RPMI8226 (cell line): ENCODE measurements around the gene CTSW.
A peak's percentile ranks its signal among the peaks of the same experiment; 100 is the strongest.

Source experiments
- DNase-seq: peaks from one replicate; pipeline ENCODE4 v3.0.0-alpha.2; 2015

CTSW gene

DNA sequence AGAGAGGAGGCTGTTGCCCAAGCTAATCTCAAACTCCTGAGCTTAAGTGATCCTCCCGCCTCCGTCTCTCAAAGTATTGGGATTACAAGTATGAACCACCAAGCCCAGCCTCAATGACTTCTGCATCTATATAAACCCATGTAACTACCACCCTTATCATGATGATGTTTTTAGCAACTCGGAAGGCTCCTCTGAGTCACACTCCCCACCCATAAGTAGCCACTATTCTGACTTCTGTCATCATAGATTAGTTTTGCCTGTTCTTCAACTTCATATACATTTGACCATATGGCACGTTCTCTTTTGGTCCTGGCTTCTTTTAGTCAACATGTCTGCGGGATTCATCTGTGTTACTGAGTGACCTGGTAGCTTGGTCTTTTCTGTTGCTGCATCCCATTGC lies 27.0 kb downstream of the CTSW start:
- no peak for DNase-seq

DNA sequence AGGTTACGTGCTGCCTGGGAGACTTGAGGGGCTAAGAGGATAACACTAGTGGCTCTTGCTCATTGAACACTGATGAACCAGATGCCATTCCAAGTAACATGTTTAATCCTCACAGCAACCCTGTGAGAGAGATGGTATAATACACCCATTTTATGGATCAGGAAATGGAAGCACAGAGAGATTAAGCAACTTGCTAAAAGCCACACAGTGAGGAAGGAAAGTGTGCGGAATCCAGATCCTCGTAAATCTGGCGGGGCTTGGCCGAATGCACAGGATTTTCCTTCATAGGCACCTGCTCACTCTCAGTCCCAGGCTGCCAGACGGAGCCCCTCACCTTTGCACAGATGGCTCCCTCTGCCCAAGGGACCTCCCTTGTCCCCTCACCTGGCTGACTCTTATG lies 28.2 kb downstream of the CTSW start:
- DNase-seq, result no peak

DNA sequence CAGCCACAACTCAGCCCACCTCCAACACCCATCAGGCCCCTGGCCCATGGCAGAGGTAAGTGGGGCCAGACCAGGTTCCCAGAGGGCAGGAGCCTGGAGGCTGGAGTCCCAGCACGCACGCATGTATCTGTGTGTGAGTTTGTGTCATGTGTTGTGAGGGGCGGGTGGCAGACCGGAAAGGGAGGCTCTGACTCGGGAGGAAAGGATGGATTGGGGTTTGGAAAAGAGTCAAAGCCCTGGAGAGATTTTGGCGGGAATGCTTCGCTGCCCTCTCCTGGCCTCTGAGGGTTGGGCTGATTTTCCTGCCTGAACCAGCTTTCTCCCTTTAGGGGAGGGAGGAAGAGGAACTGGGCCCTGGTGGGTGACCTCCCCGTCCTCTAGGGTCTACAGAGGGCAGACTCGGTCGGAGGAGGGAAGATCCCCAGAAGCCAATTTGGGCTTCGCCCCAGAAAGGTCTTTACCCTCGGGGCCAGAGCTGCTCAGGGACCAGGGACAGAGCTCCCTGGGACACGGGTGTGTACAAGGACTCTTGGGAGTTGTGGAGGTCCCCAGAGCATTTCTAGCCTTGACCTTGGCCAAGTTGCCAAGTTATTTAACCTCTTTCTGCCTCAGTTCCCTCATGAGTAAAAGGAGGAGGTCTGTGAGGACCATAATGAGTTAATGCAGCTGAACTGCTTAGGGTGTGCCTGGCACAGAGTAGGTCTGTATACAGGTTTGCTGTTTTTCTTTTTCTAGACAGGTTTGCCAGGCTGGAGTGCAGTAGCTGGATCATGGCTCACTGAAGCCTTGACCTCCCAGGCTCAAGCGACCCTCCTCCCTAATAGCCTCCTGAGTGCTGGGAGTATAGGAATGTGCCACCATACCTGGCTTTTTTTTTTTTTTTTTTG lies 32.3 kb downstream of the CTSW start:
- no peak for DNase-seq

DNA sequence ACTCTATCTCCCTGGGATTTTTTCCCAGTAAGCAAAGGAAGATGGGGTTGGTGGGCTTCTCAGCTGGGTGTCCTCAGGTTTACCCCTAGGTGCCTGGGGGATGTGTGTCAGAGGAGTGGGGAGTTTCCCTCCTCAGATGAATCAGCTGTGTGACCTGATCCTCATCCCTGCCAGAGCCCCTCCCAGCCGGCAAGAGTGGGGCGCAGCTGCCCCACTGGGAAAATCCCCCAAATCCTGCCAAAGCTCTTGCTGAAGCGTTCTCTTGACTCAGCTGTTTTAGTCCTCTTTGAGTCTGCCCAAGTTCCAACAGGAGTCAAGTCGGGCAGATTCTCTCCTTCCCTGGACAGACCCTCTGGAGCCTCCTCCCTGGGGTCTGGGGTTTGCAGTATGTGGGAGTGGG lies 33.2 kb downstream of the CTSW start:
- no peak for DNase-seq

DNA sequence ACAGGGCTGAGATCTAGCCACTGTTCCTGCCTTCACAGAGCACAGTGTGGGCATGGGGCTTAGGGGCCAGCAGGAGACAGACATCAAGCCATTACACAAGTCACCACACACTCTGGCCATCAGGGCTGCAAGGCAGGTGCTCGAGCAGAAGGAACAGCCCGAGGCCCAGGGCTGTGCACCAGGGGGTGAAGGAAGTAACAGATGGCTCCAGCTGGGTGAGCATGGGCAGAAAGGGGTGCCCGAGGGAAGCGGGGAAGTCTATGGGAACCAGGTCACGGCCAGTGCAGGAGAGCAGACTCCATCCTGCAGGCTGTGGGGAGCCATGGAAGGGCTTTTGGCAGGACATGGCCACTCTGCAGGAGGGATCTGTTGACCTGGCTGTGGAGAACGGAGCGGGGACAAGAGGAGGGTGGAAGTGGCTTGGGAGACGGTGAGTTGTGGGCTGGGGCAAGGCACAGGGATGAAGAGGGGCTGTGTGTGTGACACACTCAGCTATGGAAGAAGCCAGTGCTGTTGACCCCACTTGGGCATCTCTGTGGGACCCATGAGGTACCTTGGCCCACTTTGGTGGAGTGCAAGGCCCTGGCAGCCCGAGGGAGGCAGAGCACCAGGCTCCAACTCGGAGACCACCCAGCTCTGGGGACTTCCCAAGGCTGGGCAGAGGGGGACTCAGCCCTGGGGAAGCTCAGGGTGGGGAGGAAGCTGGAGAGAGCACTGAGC lies 35.6 kb downstream of the CTSW start:
- no peak for DNase-seq

DNA sequence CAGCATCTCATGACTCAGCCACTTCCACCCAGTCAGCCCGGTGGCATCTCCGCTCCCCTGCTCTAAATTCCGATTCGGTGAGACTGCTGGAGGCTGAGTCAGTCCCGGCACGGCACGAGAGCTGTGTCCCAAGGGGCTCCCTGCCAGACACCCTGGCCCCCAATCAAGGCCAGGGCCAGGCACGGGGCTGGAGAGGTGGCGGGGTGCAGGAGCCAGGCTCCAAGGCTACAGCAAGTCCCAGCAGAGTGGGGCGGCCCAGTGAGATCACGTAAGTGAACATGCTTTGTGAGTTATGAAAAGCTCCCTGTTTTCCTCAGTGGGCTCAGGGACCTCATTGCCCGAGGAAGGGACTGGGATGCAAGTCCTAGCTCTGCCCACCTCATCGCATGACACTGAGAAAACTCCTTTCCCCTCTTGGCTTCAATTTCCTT lies 36.2 kb downstream of the CTSW start:
- no peak for DNase-seq

DNA sequence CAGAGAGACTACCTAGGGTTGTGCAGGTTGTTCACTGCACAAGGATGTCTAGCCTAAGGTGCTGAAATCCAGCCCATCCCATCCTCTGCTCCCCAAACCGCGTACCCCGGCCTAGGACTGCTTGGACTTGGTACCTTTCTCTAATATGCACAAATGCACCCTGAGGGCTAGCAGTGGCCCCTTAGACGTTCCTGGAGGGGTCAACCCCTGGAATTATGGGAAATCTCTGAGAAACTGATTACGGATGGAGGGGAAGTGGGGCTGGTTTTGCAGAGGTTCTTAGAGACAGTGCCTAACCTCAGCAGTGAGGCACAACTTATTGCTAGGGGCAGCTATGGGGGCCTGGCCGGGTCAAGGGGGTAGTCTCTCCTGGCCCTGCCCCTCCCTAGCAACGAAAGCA lies 36.8 kb downstream of the CTSW start:
- DNase-seq, result no peak

DNA sequence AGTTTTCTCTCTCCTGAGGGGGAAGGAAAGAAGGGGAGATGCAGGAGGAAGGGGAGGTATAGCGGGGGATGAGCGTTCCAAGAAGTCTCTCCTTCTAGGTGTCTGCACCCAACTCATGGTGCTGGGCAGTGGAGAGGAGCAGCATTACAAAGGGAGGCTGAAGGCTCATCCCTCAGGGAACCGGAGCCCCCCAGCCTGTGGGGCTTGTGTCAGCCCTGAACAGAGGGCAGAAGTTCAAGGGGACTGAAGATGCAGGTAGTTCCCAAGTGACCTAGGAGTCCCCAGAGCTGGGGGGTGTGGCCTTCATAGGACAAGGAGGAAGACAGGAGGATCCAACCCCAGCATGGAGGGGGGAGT lies 37.4 kb downstream of the CTSW start:
- no peak for DNase-seq

DNA sequence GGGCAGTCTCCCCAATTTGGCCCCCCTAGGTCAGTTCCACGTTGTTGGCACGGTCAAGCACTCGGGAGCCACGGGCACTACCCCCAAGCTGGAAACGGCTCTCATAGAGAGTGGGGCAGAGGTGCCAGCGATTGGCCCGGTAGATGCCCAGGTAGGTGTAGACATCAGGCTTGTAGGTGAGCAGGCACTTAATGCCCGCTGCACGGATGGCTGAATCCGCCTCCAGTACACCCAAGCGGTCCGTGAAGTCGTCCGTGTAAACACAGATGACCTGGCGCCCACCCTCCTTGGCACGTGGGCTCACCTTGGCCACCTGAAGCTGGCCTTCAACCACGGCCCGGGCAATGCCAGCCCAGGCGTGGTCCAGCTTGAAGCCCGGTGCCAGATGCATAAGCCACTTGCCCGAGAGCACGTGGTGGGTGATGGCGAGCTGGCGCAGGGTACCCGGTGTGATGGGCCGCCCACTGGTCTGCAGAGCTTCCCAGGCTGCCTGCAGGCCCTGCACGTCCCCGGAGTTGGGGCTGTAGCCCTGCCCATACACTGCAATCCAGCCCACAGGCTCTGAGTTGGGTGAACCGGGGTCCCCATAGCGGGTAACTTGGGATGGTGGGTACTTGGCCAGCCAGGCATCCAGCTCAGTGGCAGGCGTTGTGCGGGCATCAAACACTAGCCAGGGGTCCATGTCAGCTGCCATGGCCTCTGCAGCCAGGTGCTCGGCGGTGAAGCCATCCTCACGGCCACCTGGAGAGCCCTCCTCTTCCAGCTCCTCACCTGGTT lies 38.0 kb downstream of the CTSW start:
- no peak for DNase-seq

DNA sequence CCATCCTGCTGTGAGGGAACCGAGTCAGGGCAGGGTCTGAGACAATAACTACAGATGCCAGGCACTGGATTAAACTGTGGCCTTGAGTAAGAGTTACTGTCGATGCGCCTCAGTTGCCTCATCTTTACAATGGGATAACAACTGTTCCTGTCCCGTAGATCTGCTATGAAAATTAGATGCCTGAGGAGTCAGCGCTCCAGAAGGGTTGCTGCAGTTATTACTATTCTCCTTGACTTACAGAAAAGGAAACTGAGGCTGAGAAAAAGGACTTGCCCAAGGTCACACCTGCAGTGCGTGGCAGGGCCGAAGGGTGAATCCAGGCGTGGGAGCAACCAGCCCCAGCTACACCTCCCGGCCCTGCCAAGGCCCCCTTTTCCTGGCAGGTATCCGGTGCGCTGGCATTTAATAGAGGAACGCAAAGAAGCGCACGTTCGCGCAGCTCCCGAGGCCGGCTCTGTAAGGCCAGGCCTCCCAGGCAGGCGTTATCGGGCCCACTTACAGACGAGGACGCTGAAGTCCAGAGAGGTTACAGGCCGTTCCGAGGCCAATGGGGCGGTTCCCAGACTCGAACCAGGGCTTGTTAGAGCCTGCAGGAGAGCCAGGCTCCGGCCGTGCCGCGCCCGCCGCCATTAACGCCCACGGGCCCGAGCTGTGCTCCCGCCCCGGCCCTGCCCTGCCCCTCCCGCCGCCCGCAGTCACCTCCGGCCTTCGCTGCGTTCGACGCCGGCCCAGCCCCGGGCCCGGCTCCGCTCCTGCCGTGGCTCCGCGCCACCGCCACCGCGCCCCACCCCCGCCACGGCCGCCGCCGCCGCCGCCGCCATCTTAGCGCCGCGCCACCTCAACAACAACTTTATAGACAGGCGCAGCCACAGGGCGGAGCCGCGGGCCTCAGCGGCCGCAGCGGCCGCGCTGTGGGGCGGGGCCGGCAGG lies 38.8 kb downstream of the CTSW start, which contains the start of gene C11orf68:
TSS of gene C11orf68 (minus strand) at position 852 of the 930 bp plus-strand sequence. CDS start at position 821, 31 bp downstream.
- DNase-seq, result peak; percentile 59

DNA sequence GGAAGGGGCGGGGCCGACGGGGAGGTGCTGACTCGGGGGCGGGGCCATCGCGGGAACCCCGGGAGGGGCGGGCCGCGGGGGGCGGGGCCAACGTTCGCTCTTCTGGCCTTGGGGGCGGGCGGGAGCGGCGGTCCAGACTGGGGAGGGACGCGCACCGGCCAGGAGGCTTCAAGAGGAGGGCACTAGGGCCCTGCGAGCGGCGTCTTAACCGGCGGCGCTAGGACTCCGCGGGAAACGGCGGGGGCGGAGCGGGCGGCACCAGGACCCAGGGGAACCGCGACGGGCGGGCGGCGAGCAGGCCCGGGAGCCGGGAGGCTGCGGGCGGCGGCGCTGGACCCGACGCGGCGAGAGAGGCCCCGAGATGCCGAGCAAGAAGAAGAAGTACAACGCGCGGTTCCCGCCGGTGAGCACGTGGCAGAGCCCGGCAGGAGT lies 39.5 kb downstream of the CTSW start, which contains the start of gene DRAP1:
TSS of gene DRAP1 (plus strand) at position 286 of the 432 bp plus-strand sequence. CDS start at position 362, 76 bp downstream.
- peak; percentile 100 for DNase-seq

DNA sequence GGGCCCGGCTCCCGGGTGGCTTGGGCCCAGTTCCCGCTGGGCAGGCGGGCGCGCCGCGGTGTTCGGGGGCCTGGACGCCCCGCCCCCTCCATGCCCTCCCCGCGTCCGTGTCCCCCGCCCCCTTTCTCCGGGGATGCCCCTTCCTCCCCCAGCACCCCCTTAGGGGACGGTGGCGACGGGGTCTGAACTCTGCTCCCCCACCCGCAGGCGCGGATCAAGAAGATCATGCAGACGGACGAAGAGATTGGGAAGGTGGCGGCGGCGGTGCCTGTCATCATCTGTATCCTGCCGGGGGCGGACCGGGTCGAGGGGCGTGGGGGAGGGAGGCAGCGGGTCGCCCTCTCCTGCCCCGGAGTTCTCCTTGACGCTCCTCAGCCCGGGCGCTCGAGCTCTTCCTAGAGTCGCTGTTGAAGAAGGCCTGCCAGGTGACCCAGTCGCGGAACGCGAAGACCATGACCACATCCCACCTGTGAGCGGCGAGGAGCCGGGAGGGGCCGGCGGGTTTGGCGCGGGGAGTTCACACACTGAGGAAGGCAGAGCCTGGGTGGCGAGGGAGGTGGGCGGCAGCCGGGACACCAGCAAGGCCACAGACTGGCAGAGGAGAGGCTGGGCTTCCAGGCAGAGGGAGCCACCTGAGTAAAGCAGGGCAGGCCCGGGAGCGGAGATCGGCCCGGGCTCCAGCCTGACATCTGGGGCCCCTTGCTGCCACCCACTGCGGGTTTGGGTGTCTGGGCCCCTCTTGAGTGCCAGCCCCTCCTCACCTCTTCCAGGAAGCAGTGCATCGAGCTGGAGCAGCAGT lies 40.1 kb downstream of the CTSW start:
- DNase-seq, result peak; percentile 61

DNA sequence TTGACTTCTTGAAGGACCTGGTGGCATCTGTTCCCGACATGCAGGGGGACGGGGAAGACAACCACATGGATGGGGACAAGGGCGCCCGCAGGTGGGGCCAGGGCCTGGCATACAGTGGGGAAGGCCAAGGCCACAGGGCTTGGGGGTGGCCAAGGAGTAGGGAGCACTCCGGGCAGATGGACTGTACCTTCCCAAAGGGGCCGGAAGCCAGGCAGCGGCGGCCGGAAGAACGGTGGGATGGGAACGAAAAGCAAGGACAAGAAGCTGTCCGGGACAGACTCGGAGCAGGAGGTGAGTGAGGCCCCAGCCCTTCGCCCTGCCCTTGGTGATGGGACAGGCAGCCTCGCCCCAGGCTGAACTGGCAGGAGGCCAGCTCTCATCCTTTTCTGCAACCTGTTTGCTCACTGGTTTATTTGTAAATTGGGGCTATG lies 40.8 kb downstream of the CTSW start:
- DNase-seq, result no peak

DNA sequence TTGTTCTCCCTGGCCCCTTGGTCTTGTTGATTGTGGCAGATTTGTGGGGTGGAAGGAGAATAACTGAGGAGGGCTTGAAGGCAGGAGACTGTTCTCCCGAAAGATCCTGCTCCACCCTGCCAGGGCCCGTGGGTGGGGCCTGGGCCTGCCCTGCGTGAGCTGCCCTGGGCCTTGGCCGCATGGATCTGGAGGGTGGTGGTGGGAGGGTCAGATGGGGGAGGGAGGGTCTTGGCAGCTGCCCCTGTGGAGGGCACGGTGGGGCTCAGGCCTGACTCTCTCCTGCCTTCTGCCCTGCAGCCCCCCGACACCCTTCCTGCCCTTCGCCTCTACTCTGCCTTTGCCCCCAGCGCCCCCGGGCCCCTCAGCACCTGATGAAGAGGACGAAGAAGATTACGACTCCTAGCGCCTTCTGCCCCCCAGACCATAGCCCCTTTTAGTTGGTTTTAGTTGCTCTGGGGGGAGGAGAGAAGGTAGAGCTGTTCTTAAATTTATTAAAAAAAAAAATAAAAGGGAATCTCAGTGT lies 41.5 kb downstream of the CTSW start:
- DNase-seq, result no peak

DNA sequence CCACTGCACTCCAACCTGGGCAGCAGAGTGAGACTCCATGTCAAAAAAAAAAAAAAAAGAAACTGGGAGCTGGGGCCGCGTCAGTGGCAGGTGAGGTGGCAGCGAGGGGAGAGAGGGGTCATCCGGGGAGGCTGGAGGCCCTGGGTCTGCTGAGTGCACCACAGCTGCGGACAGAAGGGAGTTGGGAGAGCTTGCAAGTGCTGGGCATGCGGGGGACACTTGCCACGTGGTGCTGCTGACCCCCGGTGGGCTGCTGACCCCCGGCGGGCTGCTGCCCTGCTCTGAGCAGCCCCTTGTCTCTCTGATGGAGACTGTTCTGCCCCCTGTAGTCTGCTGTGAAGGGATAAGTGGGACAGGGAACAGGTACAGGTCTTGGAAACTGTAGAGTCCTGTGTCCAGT lies 42.2 kb downstream of the CTSW start:
- no peak for DNase-seq

DNA sequence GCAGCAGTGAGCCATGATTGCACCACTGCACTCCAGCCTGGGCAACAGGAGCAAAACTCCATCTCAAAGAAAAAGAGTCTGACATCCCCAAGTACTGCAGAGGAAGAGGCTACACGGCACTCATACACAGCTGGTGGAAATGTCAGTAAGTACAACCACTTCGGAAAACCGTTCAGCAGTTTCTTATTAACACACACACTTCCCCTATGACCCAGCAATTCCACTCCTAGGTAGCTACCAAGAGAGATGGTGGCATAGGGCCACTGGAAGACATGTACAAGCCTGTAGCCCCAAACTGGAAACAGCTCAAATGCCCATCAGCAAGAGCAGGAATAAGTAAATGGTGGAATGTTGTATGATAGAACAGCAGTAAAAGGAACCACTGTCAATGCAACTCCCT lies 42.9 kb downstream of the CTSW start:
- DNase-seq, result no peak

DNA sequence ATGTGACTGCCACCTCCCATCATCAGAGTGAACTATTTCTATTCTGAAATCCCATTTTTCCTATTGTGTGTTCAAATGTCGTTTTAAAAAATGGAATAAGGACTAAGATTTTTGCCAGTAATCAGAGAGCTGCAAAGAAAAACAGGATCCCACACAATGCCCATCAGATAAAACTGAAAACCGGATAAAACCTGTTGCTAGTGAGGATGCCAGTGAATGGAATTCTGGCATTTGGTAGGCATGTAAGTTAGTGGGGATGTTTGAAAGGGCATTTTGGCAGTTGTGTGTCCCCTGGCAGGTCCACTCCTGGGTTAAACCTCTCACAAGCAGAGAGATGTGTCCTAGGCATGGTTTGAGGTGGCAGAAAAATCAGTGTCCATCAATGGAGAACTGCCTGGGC lies 45.8 kb downstream of the CTSW start:
- no peak for DNase-seq

DNA sequence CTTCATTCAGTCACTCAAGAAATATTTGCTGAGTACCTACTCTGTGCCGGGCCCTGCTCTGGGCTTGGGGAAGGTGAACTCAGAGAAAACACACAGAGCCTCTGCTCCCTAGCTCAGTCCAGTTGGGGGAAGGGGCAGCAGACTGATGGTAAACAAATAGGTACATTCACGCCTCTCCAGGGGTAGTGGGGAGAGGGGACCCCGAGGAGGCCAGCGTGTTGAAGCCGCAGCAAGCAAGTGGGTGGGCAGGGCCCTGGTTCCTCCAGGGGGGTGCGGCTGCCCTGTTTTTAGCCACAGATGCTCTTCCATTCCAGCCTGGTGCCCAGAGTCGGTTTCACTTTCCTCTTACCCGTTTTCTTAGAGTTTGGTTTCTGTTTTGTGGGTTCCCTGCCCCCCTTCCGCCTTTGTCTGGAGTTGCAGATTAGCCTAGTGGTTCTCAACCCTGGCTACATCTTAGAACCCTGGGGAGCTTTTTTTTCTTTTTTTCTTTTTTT lies 48.3 kb downstream of the CTSW start:
- peak; percentile 93 for DNase-seq

DNA sequence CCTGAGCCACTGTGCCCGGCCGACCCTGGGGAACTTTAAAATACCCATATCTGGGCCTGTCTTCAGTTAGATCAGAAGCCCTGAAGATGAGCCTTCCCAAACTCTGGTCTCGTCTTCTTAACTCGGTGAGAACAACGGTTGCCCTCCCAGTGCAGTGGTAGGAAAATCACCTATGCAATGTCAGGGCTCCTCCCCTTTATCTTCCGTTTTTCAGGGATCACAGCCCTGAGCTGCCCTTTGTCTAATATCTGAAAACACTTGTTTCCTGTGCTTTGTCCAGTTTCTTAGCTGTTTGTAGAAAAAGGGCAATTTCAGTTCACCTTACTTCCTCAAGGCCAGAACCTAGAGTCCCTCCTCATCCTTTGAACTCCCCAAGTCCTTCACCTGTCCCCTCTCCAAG lies 49.0 kb downstream of the CTSW start:
- no peak for DNase-seq

DNA sequence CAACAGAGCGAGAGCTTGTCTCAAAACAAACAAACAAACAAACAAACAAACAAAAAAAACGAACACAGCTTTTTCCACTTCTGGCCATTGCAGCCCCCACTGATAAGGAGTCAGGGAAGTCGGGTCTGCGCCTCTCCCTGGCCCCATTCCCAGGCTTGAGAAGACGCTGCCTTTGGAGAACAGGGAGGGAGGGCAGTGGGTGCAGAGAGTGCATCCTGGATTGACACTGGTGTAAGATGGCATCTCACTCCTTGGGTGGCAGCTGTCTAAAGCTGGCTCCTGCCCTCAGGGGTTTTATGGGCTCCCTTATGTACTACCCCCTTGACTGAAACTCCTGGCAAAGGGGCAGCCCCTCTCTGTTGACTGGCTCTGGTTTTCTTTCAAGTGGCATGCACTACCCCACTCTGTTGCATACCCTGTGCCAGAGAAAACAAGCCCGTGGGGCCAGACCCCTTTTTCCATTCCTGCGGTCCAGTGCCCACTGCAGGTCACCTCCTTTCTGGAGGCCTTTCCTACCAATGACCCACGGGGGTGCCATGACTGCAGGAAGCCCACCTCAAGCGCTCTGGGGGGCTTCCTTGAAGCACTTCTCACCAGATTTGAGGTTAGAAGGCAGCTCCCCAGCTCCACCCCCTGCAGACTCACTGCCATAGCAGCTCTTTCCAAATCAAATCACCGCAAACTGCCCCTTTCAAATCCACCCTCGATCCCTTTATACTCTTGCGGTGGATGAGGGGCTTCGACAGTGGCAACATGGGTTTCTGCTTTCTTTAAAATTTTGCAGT lies 52.3 kb downstream of the CTSW start:
- DNase-seq, result no peak
